HCT116 (cell line): Measurements from ENCODE around the gene TMEM119. TPM values are rescaled to one million over a fixed set of nuclear protein-coding genes. Genes with fewer than 3 reads are reported as not detected.

ENCODE experiments used
- ATAC-seq: fragments of 200-7000 bp; cut with Tn5 transposase; 2 replicates; pipeline ENCODE4 v1.9.1; 2020; ENCODE audit warnings: mild to moderate bottlenecking, moderate library complexity
- BruUV-seq: library from RNA; stranded (reverse); fragments of 400-500 nt; replicated peaks from 2 replicates; lab custom pipeline; 2021; lab: Mats Ljungman, UMichigan
- CTCF ChIA-PET: fragments of 300-600 bp; sonication (Branson Sonifier 250); formaldehyde crosslinking; loops from one replicate; lab custom pipeline; 2021; ENCODE audit warnings: antibody characterized with exemption; lab: Charles Lee
- POLR2A ChIA-PET: fragments of 300-600, 350-600 bp; sonication (Branson Sonifier 250); formaldehyde crosslinking; loops from one replicate; lab custom pipeline; 2021; ENCODE audit warnings: antibody characterized with exemption; lab: Charles Lee
- RAD21 ChIA-PET, 2 experiments: fragments of 300-600 bp; sonication (Branson Sonifier 250); formaldehyde crosslinking; loops; one replicate each; lab custom pipeline; 2023; ENCODE audit warnings: low total read pairs in 2 of 2; ENCODE audit not compliant: uncharacterized antibody in 2 of 2, unreplicated experiment in 2 of 2, low non-redundant PET in 1 of 2; lab: Charles Lee
- DNase-seq: peaks from one replicate; pipeline ENCODE4 v3.0.0-alpha.2; 2010; ENCODE audit warnings: low read depth, low spot score
- H2AFZ ChIP-seq: fragments of 200-600 bp; shearing (Covaris generic), sonication (generic); 2 replicates; pipeline ENCODE4 v1.6.1; 2017; ENCODE audit warnings: low read depth, mixed run types, mixed read lengths, antibody characterized with exemption, low read length; ENCODE audit not compliant: poor library complexity, severe bottlenecking
- H3K27ac ChIP-seq: 2 replicates; pipeline ENCODE4 v1.5.1; 2012; ENCODE audit warnings: low read depth, low read length
- H3K27me3 ChIP-seq: fragments of 200-600 bp; sonication (generic); 2 replicates; pipeline ENCODE4 v1.6.1; 2016; ENCODE audit warnings: mixed run types, low read length, mixed read lengths; ENCODE audit not compliant: insufficient read depth
- H3K36me3 ChIP-seq, 2 experiments: fragments of 200-500 bp in 1 of 2; fragments of 200-600 bp in 1 of 2; sonication (Bioruptor generic) in 1 of 2; sonication (generic) in 1 of 2; 2 replicates each; pipeline versions ENCODE4 v1.5.1 to v1.6.1; 2014 to 2016; ENCODE audit warnings: low read length in 2 of 2, inconsistent platforms in 1 of 2, mixed read lengths in 1 of 2, mixed run types in 1 of 2; ENCODE audit not compliant: insufficient read depth in 2 of 2, control insufficient read depth in 1 of 2
- H3K4me1 ChIP-seq, 2 experiments: fragments of 200-600 bp in 1 of 2; sonication (generic) in 1 of 2; 2 replicates each; pipeline versions ENCODE4 v1.5.1 to v1.6.1; 2012 to 2017; ENCODE audit warnings: low read length in 2 of 2, inconsistent platforms in 1 of 2, mild to moderate bottlenecking in 1 of 2, mixed read lengths in 1 of 2, mixed run types in 1 of 2, moderate library complexity in 1 of 2; ENCODE audit not compliant: insufficient read depth in 2 of 2, control insufficient read depth in 1 of 2
- H3K4me2 ChIP-seq: fragments of 200-600 bp; sonication (generic); 2 replicates; pipeline ENCODE4 v1.6.1; 2017; ENCODE audit warnings: mixed run types, low read length, mixed read lengths
- H3K4me3 ChIP-seq, 2 experiments: fragments of 200-600 bp in 1 of 2; sonication (generic) in 1 of 2; replicated peaks in 1 of 2; 2 replicates each; pipeline ENCODE4 v1.5.1; 2011 to 2016; ENCODE audit warnings: low read length in 2 of 2, control low read depth in 1 of 2, low read depth in 1 of 2, mild to moderate bottlenecking in 1 of 2, mixed read lengths in 1 of 2, mixed run types in 1 of 2
- H3K79me2 ChIP-seq: fragments of 200-600 bp; sonication (generic); 2 replicates; pipeline ENCODE4 v1.6.1; 2017; ENCODE audit warnings: mild to moderate bottlenecking, mixed run types, low read length, moderate library complexity, mixed read lengths; ENCODE audit not compliant: insufficient read depth
- H3K9ac ChIP-seq: fragments of 200-600 bp; sonication (generic); 2 replicates; pipeline ENCODE4 v1.6.1; 2016; ENCODE audit warnings: low read length, mixed read lengths
- H3K9me2 ChIP-seq: fragments of 200-600 bp; sonication (generic), shearing (Covaris generic); 2 replicates; pipeline ENCODE4 v1.6.1; 2017; ENCODE audit warnings: mixed run types, mild to moderate bottlenecking, moderate library complexity; ENCODE audit not compliant: insufficient read depth
- H3K9me3 ChIP-seq, 2 experiments: fragments of 200-500 bp in 1 of 2; fragments of 200-600 bp in 1 of 2; sonication (Bioruptor generic) in 1 of 2; sonication (generic) in 1 of 2; 2 replicates each; pipeline ENCODE4 v1.6.1; 2014 to 2017; ENCODE audit warnings: low read length in 2 of 2, mixed read lengths in 2 of 2, inconsistent platforms in 1 of 2, low read depth in 1 of 2, mild to moderate bottlenecking in 1 of 2, mixed run types in 1 of 2, moderate library complexity in 1 of 2; ENCODE audit not compliant: control insufficient read depth in 1 of 2, insufficient read depth in 1 of 2
- H4K20me1 ChIP-seq: fragments of 200-600 bp; sonication (generic), shearing (Covaris generic); 2 replicates; pipeline ENCODE4 v1.6.1; 2017; ENCODE audit warnings: mixed run types, mild to moderate bottlenecking, moderate library complexity; ENCODE audit not compliant: insufficient read depth
- ELF1 ChIP-seq: IDR thresholded peaks from 2 replicates; pipeline ENCODE4 v1.6.1; 2012; ENCODE audit warnings: low read depth, borderline replicate concordance
- MAX ChIP-seq: IDR thresholded peaks from 2 replicates; pipeline ENCODE4 v1.6.1; 2012
- POLR2A ChIP-seq: IDR thresholded peaks from 2 replicates; pipeline ENCODE4 v1.7.0; 2011; ENCODE audit warnings: borderline replicate concordance; ENCODE audit not compliant: insufficient read depth, insufficient read length; ENCODE audit errors: extremely low read depth
- POLR2AphosphoS5 ChIP-seq: IDR thresholded peaks from 2 replicates; pipeline ENCODE4 v1.6.1; 2011; ENCODE audit warnings: mild to moderate bottlenecking, low read depth, low read length, moderate library complexity
- SP1 ChIP-seq: IDR thresholded peaks from 2 replicates; pipeline ENCODE4 v1.6.1; 2012; ENCODE audit warnings: low read depth
- SRF ChIP-seq: IDR thresholded peaks from 2 replicates; pipeline ENCODE4 v1.6.1; 2012; ENCODE audit warnings: low read depth
- TCF7L2 ChIP-seq: IDR thresholded peaks from 2 replicates; pipeline ENCODE4 v1.7.0; 2011; ENCODE audit warnings: borderline replicate concordance, inconsistent platforms; ENCODE audit not compliant: insufficient read depth, insufficient read length; ENCODE audit errors: extremely low read depth
- ZBTB33 ChIP-seq: IDR thresholded peaks from 2 replicates; pipeline ENCODE4 v1.6.1; 2011; ENCODE audit warnings: mild to moderate bottlenecking, low read length, moderate library complexity; ENCODE audit not compliant: insufficient replicate concordance; ENCODE audit errors: extremely low read depth
- ZFX ChIP-seq: fragments of 450-650 bp; IDR thresholded peaks from 2 replicates; pipeline ENCODE4 v1.6.1; 2017
- ZNF274 ChIP-seq: fragments of 200-500 bp; sonication (Bioruptor generic); IDR thresholded peaks from 2 replicates; pipeline ENCODE4 v1.6.1; 2014; ENCODE audit warnings: mild to moderate bottlenecking, low read depth, low read length, inconsistent platforms
- intact Hi-C: fragments of 100-400 bp; cut with micrococcal nuclease; formaldehyde crosslinking; loops from 2 replicates; pipeline ENCODE4 v1.10.0; 2022
- total RNA-seq: library from RNA; stranded (reverse); gene quantifications from one replicate; pipeline ENCODE4 v1.2.1, GENCODE V29; 2021; ENCODE audit not compliant: unreplicated experiment

The TMEM119 gene
- total RNA-seq, 1 experiment from 2014 or later: not detected

- no TSS peak for BruUV-seq
- Histone ChIP-seq H3K27me3 (no peaks in the 10 kb centered on the region), H3K79me2 (peaks cover 23% of the 10 kb centered on the region), H3K4me2 (peak overlapping the region; percentile 51), H3K36me3 (peaks cover 26 to 38% of the 10 kb centered on the region in 2 experiments), H3K4me1 (peaks cover 23 to 39% of the 10 kb centered on the region in 2 experiments), H3K9ac (peak overlapping the region; percentile 55), H3K27ac (peak overlapping the region; percentile 58), H3K4me3 (no peak overlapping the region), H3K9me3 (no peaks in the 10 kb centered on the region), H3K9me2 (no peaks in the 10 kb centered on the region), H4K20me1 (no peaks in the 10 kb centered on the region), H2AFZ (no peak overlapping the region)
- no peak for TF ChIP-seq SRF
- TF ChIP-seq POLR2A: no peak
- TF ChIP-seq TCF7L2: peak; percentile 55
- TF ChIP-seq ZNF274: no peak
- TF ChIP-seq ELF1: no peak
- 0 out of 2 replicates have a peak, but pooled peaks have one; percentile 11 for TF ChIP-seq ZFX
- TF ChIP-seq POLR2AphosphoS5: peak; percentile 74
- no peak for TF ChIP-seq MAX
- no peak for TF ChIP-seq ZBTB33
- no peak for TF ChIP-seq SP1
- POLR2A ChIA-PET: no interaction called here
- CTCF ChIA-PET: interaction anchor here (0.7 to 2.1 kb wide), 5 partner anchors 52 to 648 kb away, joined by 3 to 11 read pairs (median 3); partner anchors contain the start of gene ALKBH2
- intact Hi-C loops: loop anchor here (5.0 to 10.0 kb wide), 2 partner anchors 269 to 386 kb away; no protein-coding TSS in a partner anchor
- peak; percentile 26 for ATAC-seq
- peak; percentile 80 for DNase-seq
- RAD21 ChIA-PET: no interaction called here
These were observed 31.9 kb downstream of the TMEM119 start for GRCh38 chr12:108565976-108566375.
